Natural killer cell (primary cell): ENCODE measurements around the gene SLC10A4. TPM values are rescaled to one million over a fixed set of nuclear protein-coding genes. Genes with fewer than 3 reads are reported as not detected.

Experiments
- ATAC-seq, 3 donors: fragments of 150-1000 bp in 2 of 3; fragments of 200-7000 bp in 1 of 3; cut with Tn5 transposase; 1 replicate in 1 of 3; 2 replicates in 2 of 3; pipeline ENCODE4 v1.10.0; 2021; ENCODE audit warnings: mild to moderate bottlenecking in 2 of 3, moderate library complexity in 2 of 3
- DNase-seq, 2 donors: peaks; one replicate each; pipeline versions ENCODE4 v3.0.0 to v3.0.0-alpha.2; 2013 to 2021; ENCODE audit warnings: mixed read lengths in 1 of 2
- H3K27ac ChIP-seq: one replicate; pipeline ENCODE4 v1.5.1; 2013; ENCODE audit warnings: mild to moderate bottlenecking, low read length
- H3K27me3 ChIP-seq: one replicate; pipeline ENCODE4 v1.6.1; 2013; ENCODE audit warnings: low read length; ENCODE audit not compliant: control insufficient read depth, insufficient read depth
- H3K36me3 ChIP-seq: one replicate; pipeline ENCODE4 v1.6.1; 2013; ENCODE audit warnings: low read length; ENCODE audit not compliant: control insufficient read depth, insufficient read depth
- H3K4me1 ChIP-seq: one replicate; pipeline ENCODE4 v1.6.1; 2013; ENCODE audit warnings: low read length; ENCODE audit not compliant: control insufficient read depth, insufficient read depth
- H3K4me3 ChIP-seq: one replicate; pipeline ENCODE4 v1.5.1; 2013; ENCODE audit warnings: low read length
- H3K9me3 ChIP-seq: one replicate; pipeline ENCODE4 v1.6.1; 2013; ENCODE audit warnings: low read length; ENCODE audit not compliant: control insufficient read depth, insufficient read depth
- H3K27ac Mint-ChIP-seq, 2 donors: one replicate each; pipeline ENCODE4 v1.8.0; 2022; ENCODE audit warnings: mild to moderate bottlenecking in 2 of 2, mixed read lengths in 2 of 2, moderate library complexity in 1 of 2
- H3K27me3 Mint-ChIP-seq, 2 donors: one replicate each; pipeline ENCODE4 v1.8.0; 2022; ENCODE audit warnings: low read depth in 2 of 2, mixed read lengths in 2 of 2
- H3K36me3 Mint-ChIP-seq: one replicate; pipeline ENCODE4 v1.8.0; 2022; ENCODE audit warnings: mixed read lengths
- H3K4me1 Mint-ChIP-seq, 2 donors: one replicate each; pipeline ENCODE4 v1.8.0; 2022; ENCODE audit warnings: mixed read lengths in 2 of 2
- H3K4me3 Mint-ChIP-seq: one replicate; pipeline ENCODE4 v1.8.0; 2022; ENCODE audit warnings: mild to moderate bottlenecking, moderate library complexity, mixed read lengths
- H3K9me3 Mint-ChIP-seq, 2 donors: one replicate each; pipeline ENCODE4 v1.8.0; 2022; ENCODE audit warnings: mixed read lengths in 2 of 2
- CTCF ChIP-seq: fragments of 200-600 bp; IDR thresholded peaks from one replicate; pipeline ENCODE4 v1.8.0; 2022; ENCODE audit warnings: antibody characterized with exemption
- WGBS: methylation state at CpG from one replicate; pipeline ENCODE4 v1.1.7; 2013; ENCODE audit warnings: missing lambda C conversion rate; ENCODE audit not compliant: insufficient coverage; 5-methylcytosine and 5-hydroxymethylcytosine counted together
- intact Hi-C: fragments of 100-400 bp; cut with micrococcal nuclease; formaldehyde crosslinking; loops from one replicate; pipeline ENCODE4 v1.14.2; 2022
- total RNA-seq, 4 donors: library from RNA; stranded (reverse); fragments of 120-200 nt in 1 of 4; gene quantifications; one replicate each; pipeline versions ENCODE4 v1.2.3 to v1.2.4, GENCODE V29; 2013 to 2022

The SLC10A4 gene
- total RNA-seq, 3 donors from 2014 or later (not counting 1 experiment from before 2014, with no cell fraction given) = 0.19 TPM; not detected in 2

GRCh38 chr4:48467442-48467841 lies 15.7 kb upstream of the SLC10A4 start:
- intact Hi-C loops = no loop called here
- H3K27me3 ChIP-seq = no peaks in the 10 kb centered on the region
- Mint-ChIP-seq H3K4me1 (no peaks in the 10 kb centered on the region), H3K27ac (no peak overlapping the region), H3K27me3 (peaks cover 7 to 22% of the 10 kb centered on the region in 2 donors), H3K9me3 (no peaks in the 10 kb centered on the region), H3K36me3 (no peaks in the 10 kb centered on the region), H3K4me3 (no peak overlapping the region)
- WGBS = 100% methylated on average over 1 of the region's 2 CpGs
- no peak for ATAC-seq
- H3K36me3 ChIP-seq = no peaks in the 10 kb centered on the region
- TF ChIP-seq CTCF = no peak
- DNase-seq = no peak
- H3K27ac ChIP-seq = no peak overlapping the region
- no peak overlapping the region for H3K4me3 ChIP-seq
- H3K9me3 ChIP-seq = peaks cover 3% of the 10 kb centered on the region
- H3K4me1 ChIP-seq = no peaks in the 10 kb centered on the region

- Mint-ChIP-seq H3K4me1 (no peaks in the 10 kb centered on the region), H3K27me3 (peaks cover 7 to 17% of the 10 kb centered on the region in 2 donors), H3K27ac (no peak overlapping the region), H3K4me3 (no peak overlapping the region), H3K36me3 (no peaks in the 10 kb centered on the region), H3K9me3 (no peaks in the 10 kb centered on the region)
- ATAC-seq = no peak
- H3K27ac ChIP-seq = no peak overlapping the region
- H3K36me3 ChIP-seq = no peaks in the 10 kb centered on the region
- no peak overlapping the region for H3K4me3 ChIP-seq
- 66% methylated on average over 5 of the region's 5 CpGs for WGBS
- peaks cover 3% of the 10 kb centered on the region for H3K9me3 ChIP-seq
- no peaks in the 10 kb centered on the region for H3K27me3 ChIP-seq
- DNase-seq = no peak
- TF ChIP-seq CTCF = no peak
- no peaks in the 10 kb centered on the region for H3K4me1 ChIP-seq
- intact Hi-C loops = no loop called here
Observed at GRCh38 chr4:48467891-48468290, 15.3 kb upstream of the SLC10A4 start.

- Histone ChIP-seq H3K4me3 (no peak overlapping the region), H3K36me3 (no peaks in the 10 kb centered on the region), H3K9me3 (no peaks in the 10 kb centered on the region), H3K27me3 (no peaks in the 10 kb centered on the region), H3K27ac (no peak overlapping the region), H3K4me1 (no peaks in the 10 kb centered on the region)
- Mint-ChIP-seq H3K4me3 (no peak overlapping the region), H3K9me3 (no peaks in the 10 kb centered on the region), H3K27ac (no peak overlapping the region), H3K36me3 (no peaks in the 10 kb centered on the region), H3K27me3 (peaks cover 7 to 11% of the 10 kb centered on the region in 2 donors), H3K4me1 (no peaks in the 10 kb centered on the region)
- no peak for DNase-seq
- intact Hi-C loops = no loop called here
- no CpG with 5 or more reads among the region's 1 CpG for WGBS
- no peak for ATAC-seq
- no peak for TF ChIP-seq CTCF
Observed at GRCh38 chr4:48470137-48470536, 13.0 kb upstream of the SLC10A4 start.

DNA sequence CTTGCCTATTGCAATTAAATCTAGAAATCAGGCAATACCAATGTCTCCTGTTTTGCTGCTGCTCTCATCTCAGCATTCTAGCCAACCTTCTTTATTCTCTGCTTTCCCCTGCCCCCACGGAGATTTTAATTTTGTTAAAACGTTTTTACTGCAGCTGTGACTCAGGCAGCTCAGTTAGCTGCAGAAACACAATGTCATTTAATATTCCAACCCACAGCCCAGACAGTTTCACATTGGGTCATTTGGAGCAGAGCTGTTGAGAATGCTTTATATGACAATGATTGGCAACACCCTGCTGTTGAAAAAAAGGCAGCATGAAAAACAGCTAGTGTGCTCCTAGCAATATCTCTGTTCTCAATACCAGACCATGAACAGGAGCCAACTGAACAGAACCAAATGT lies 12.6 kb upstream of the SLC10A4 start:
- H3K4me3 Mint-ChIP-seq = no peak overlapping the region
- TF ChIP-seq CTCF = no peak
- Histone ChIP-seq H3K36me3 (no peaks in the 10 kb centered on the region), H3K4me3 (no peak overlapping the region), H3K4me1 (no peaks in the 10 kb centered on the region), H3K27me3 (no peaks in the 10 kb centered on the region), H3K27ac (no peak overlapping the region), H3K9me3 (no peaks in the 10 kb centered on the region)
- 60% methylated on average over 2 of the region's 2 CpGs for WGBS
- intact Hi-C loops = no loop called here
- no peaks in the 10 kb centered on the region for H3K36me3 Mint-ChIP-seq
- peaks cover 7 to 15% of the 10 kb centered on the region in 2 donors for H3K27me3 Mint-ChIP-seq
- DNase-seq (no peak), ATAC-seq (no peak)
- no peaks in the 10 kb centered on the region for H3K9me3 Mint-ChIP-seq
- no peaks in the 10 kb centered on the region for H3K4me1 Mint-ChIP-seq
- no peak overlapping the region for H3K27ac Mint-ChIP-seq
